OCI-LY3 (cell line): ENCODE data around the gene OR10T2.

Experiments used
- EZH2phosphoT487 ChIP-seq: fragments of 200-600 bp; shearing (Covaris generic); IDR thresholded peaks from 2 replicates; pipeline ENCODE4 v1.6.1; 2018; ENCODE audit warnings: antibody characterized with exemption, mixed run types, low read depth
- TF ChIP-seq, protein P1 (sequence below): fragments of 200-600, 300-600 bp; sonication (generic); IDR thresholded peaks from 2 replicates; pipeline ENCODE4 v1.5.1; 2014; ENCODE audit warnings: antibody characterized with exemption, low read length, low read depth

DNA sequence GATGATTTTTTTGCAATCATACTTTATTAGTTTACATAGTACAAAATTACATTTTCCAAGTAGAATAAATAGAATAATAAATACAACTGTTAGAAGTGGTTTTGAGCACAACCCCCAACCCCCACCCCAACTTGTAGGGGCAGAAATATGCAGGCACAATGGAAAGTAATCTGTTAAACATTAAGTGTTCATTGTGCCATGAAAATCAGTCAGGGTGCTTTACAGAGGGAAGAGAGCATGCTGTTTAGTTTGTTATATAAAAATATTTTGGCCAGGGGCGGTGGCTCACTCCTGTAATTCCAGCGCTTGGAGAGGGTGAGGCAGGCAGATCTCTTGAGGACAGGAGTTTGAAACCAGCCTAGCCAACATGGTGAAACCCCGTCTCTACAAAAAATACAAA lies 2.6 kb downstream of the OR10T2 start:
- TF ChIP-seq, protein P1, sequence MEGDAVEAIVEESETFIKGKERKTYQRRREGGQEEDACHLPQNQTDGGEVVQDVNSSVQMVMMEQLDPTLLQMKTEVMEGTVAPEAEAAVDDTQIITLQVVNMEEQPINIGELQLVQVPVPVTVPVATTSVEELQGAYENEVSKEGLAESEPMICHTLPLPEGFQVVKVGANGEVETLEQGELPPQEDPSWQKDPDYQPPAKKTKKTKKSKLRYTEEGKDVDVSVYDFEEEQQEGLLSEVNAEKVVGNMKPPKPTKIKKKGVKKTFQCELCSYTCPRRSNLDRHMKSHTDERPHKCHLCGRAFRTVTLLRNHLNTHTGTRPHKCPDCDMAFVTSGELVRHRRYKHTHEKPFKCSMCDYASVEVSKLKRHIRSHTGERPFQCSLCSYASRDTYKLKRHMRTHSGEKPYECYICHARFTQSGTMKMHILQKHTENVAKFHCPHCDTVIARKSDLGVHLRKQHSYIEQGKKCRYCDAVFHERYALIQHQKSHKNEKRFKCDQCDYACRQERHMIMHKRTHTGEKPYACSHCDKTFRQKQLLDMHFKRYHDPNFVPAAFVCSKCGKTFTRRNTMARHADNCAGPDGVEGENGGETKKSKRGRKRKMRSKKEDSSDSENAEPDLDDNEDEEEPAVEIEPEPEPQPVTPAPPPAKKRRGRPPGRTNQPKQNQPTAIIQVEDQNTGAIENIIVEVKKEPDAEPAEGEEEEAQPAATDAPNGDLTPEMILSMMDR = no peak
- no peak for TF ChIP-seq EZH2phosphoT487
